ENCODE measurements around the gene DNAH10.

GRCh38 chr12:123914726-123915333 is 152.7 kb downstream of the DNAH10 start:
- TF ChIP-seq EZH2 (IDR thresholded peaks at IDR 0.05; ENCODE audit: low read depth): no peak
- TF ChIP-seq, protein P1, sequence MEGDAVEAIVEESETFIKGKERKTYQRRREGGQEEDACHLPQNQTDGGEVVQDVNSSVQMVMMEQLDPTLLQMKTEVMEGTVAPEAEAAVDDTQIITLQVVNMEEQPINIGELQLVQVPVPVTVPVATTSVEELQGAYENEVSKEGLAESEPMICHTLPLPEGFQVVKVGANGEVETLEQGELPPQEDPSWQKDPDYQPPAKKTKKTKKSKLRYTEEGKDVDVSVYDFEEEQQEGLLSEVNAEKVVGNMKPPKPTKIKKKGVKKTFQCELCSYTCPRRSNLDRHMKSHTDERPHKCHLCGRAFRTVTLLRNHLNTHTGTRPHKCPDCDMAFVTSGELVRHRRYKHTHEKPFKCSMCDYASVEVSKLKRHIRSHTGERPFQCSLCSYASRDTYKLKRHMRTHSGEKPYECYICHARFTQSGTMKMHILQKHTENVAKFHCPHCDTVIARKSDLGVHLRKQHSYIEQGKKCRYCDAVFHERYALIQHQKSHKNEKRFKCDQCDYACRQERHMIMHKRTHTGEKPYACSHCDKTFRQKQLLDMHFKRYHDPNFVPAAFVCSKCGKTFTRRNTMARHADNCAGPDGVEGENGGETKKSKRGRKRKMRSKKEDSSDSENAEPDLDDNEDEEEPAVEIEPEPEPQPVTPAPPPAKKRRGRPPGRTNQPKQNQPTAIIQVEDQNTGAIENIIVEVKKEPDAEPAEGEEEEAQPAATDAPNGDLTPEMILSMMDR (conservative IDR thresholded peaks at IDR 0.05): no peak
